ENCODE results near the gene HDAC6. TPM values are rescaled to one million over a fixed set of nuclear protein-coding genes. Genes with fewer than 3 reads are reported as not detected.

Gene HDAC6
- total and polyA plus RNA-seq, 2 donors (not counting 3 experiments of a cell fraction or from before 2014, with no cell fraction given): 43.7 to 58.4 TPM

Small RNAs within 50 kb of the gene (small RNA-seq; reads per million reads assigned to genes)
- not detected for gene RNU6-29P (ENCODE audit: insufficient read depth, insufficient read length, low read depth, low replicate concordance)

Other genes starting within 250 kb of the HDAC6 start
- 477 and 485 TPM in 2 replicates for gene RBM3, start 227.6 kb upstream of the HDAC6 start, total RNA-seq
- 223 and 313 TPM in 2 replicates for gene RBM3, start 227.6 kb upstream of the HDAC6 start, polyA plus RNA-seq
- 85.0 and 96.1 TPM in 2 replicates for gene WDR13, start 204.6 kb upstream of the HDAC6 start, total RNA-seq
- 169 and 253 TPM in 2 replicates for gene WDR13, start 204.6 kb upstream of the HDAC6 start, polyA plus RNA-seq
- 0.73 TPM in 1 of 2 replicates, not detected in the other for gene WAS, start 118.3 kb upstream of the HDAC6 start, total RNA-seq
- not detected in 2 replicates for gene WAS, start 118.3 kb upstream of the HDAC6 start, polyA plus RNA-seq
- gene SUV39H1, start 105.3 kb upstream of the HDAC6 start, total RNA-seq: 18.2 and 20.0 TPM in 2 replicates
- gene SUV39H1, start 105.3 kb upstream of the HDAC6 start, polyA plus RNA-seq: 19.0 and 22.0 TPM in 2 replicates
- not detected in 2 replicates for gene GLOD5, start 40.3 kb upstream of the HDAC6 start, total RNA-seq
- not detected in 2 replicates for gene GLOD5, start 40.3 kb upstream of the HDAC6 start, polyA plus RNA-seq
- not detected in 2 replicates for gene GATA1, start 15.5 kb upstream of the HDAC6 start, total RNA-seq
- gene GATA1, start 15.5 kb upstream of the HDAC6 start, polyA plus RNA-seq: not detected in 2 replicates
- not detected in 2 replicates for gene ERAS, start 24.4 kb downstream of the HDAC6 start, total RNA-seq
- gene ERAS, start 24.4 kb downstream of the HDAC6 start, polyA plus RNA-seq: 0.14 TPM in 1 of 2 replicates, not detected in the other
- 0.44 TPM in 1 of 2 replicates, not detected in the other for gene PCSK1N, start 33.5 kb downstream of the HDAC6 start, total RNA-seq
- gene PCSK1N, start 33.5 kb downstream of the HDAC6 start, polyA plus RNA-seq: not detected in 2 replicates
- gene TIMM17B, start 95.7 kb downstream of the HDAC6 start, total RNA-seq: 30.0 and 36.0 TPM in 2 replicates
- gene TIMM17B, start 95.7 kb downstream of the HDAC6 start, polyA plus RNA-seq: 73.1 and 107 TPM in 2 replicates
- 72.8 and 86.3 TPM in 2 replicates for gene PQBP1, start 95.9 kb downstream of the HDAC6 start, total RNA-seq
- gene PQBP1, start 95.9 kb downstream of the HDAC6 start, polyA plus RNA-seq: 83.5 and 86.8 TPM in 2 replicates
- 28.9 and 31.4 TPM in 2 replicates for gene SLC35A2, start 109.6 kb downstream of the HDAC6 start, total RNA-seq
- gene SLC35A2, start 109.6 kb downstream of the HDAC6 start, polyA plus RNA-seq: 64.5 and 76.5 TPM in 2 replicates
- gene PIM2, start 117.0 kb downstream of the HDAC6 start, total RNA-seq: 5.5 and 7.4 TPM in 2 replicates
- gene PIM2, start 117.0 kb downstream of the HDAC6 start, polyA plus RNA-seq: 7.4 and 7.5 TPM in 2 replicates
- 41.0 and 44.3 TPM in 2 replicates for gene OTUD5, start 155.5 kb downstream of the HDAC6 start, total RNA-seq
- gene OTUD5, start 155.5 kb downstream of the HDAC6 start, polyA plus RNA-seq: 44.6 and 46.3 TPM in 2 replicates
- gene KCND1, start 169.8 kb downstream of the HDAC6 start, total RNA-seq: 0.67 and 1.3 TPM in 2 replicates
- 0.54 and 1.1 TPM in 2 replicates for gene KCND1, start 169.8 kb downstream of the HDAC6 start, polyA plus RNA-seq
- 48.5 and 49.4 TPM in 2 replicates for gene GRIPAP1, start 200.2 kb downstream of the HDAC6 start, total RNA-seq
- gene GRIPAP1, start 200.2 kb downstream of the HDAC6 start, polyA plus RNA-seq: 19.0 and 25.3 TPM in 2 replicates
- 35.5 and 37.1 TPM in 2 replicates for gene TFE3, start 241.3 kb downstream of the HDAC6 start, total RNA-seq
- gene TFE3, start 241.3 kb downstream of the HDAC6 start, polyA plus RNA-seq: 22.3 and 26.8 TPM in 2 replicates